GM12892 (cell line): ENCODE measurements around the gene ATP6V0A4.

Experiments used
- POLR2A ChIP-seq: IDR thresholded peaks from 2 replicates; pipeline ENCODE4 v1.6.1; 2011; ENCODE audit warnings: low read depth, low read length, control low read depth
- POLR2AphosphoS5 ChIP-seq: IDR thresholded peaks from 2 replicates; pipeline ENCODE4 v1.6.1; 2011; ENCODE audit warnings: low read depth, low read length, control low read depth

GRCh38 chr7:138690495-138690894 is 107.5 kb downstream of the ATP6V0A4 start:
- no peak for TF ChIP-seq POLR2AphosphoS5
- TF ChIP-seq POLR2A: no peak
